Measurements from ENCODE around the gene ADCY3.

The ADCY3 gene

DNA sequence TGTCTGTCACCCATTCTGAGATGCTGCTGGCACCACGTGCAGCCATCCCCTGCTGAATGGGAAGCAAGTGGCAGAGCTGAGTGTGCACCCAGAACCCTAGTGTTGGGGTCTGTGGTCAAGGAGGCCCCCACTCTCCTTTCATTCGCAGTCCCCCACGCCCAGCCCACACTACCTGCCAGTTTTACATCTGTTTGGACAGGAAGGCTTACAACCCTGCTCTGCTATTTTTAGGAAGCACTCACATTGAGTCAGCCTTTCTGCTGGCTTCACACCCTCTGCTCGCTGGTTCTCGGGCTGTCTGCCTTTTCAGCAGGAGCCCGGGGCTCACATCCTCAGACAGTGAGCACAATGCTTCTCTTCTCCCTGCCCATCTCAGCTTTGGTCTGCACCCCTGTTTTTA lies 10.7 kb upstream of the ADCY3 start:
- H3K4me3 ChIP-seq (ENCODE audit: low read depth, low read length) = no peak overlapping the region
- no peak for DNase-seq
- H3K9me3 ChIP-seq = no peaks in the 10 kb centered on the region
- no peaks in the 10 kb centered on the region for H3K4me1 ChIP-seq
- TF ChIP-seq CTCF (IDR thresholded peaks at IDR 0.05; ENCODE audit: low read depth, low read length) = no peak
- no peaks in the 10 kb centered on the region for H3K36me3 ChIP-seq
- no peaks in the 10 kb centered on the region for H3K27me3 ChIP-seq

DNA sequence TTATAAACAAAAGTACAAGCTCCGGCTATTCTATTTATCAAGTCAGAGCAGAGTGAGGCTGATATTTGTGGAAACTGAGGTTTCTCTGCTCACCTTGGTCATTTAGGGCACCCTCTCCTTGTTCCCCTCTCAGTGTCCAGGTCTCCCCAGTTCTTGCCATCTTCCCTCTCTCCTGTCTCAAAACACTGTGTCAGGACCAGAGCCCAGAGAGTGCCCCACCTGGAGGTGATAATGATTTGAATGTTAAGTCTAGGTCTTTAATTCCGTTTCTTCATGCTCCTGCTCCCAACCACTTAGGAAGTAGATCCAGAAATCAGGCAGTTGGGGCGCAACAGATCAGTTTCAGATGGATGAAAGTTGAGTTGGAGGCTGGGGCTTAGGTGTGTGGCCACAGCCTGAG lies 9.2 kb upstream of the ADCY3 start:
- Histone ChIP-seq H3K9me3 (no peaks in the 10 kb centered on the region), H3K4me3 (ENCODE audit: low read depth, low read length) (no peak overlapping the region), H3K36me3 (no peaks in the 10 kb centered on the region), H3K4me1 (no peaks in the 10 kb centered on the region), H3K27me3 (no peaks in the 10 kb centered on the region)
- no peak for DNase-seq
- no peak for TF ChIP-seq CTCF (IDR thresholded peaks at IDR 0.05; ENCODE audit: low read depth, low read length)

DNA sequence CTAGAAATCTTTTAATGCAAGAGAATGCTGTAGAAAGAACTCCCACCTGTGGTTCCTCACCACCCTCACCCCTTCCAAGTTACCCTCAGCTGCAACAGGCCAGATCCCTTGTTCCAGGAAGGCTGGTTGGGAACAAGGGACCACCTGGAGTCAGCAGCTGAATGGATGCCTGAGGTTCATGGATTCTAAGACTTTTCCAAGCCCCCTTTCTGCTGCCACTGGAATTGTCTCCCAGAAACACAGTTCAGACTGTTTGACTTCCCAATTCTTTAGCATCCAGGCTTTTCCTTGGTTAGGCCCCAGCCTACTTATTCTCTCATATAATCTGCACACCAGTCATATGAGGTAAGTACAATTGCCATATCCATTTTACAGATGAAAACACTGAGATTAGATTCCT lies 8.0 kb upstream of the ADCY3 start:
- TF ChIP-seq CTCF (IDR thresholded peaks at IDR 0.05; ENCODE audit: low read depth, low read length) = no peak
- DNase-seq = no peak

DNA sequence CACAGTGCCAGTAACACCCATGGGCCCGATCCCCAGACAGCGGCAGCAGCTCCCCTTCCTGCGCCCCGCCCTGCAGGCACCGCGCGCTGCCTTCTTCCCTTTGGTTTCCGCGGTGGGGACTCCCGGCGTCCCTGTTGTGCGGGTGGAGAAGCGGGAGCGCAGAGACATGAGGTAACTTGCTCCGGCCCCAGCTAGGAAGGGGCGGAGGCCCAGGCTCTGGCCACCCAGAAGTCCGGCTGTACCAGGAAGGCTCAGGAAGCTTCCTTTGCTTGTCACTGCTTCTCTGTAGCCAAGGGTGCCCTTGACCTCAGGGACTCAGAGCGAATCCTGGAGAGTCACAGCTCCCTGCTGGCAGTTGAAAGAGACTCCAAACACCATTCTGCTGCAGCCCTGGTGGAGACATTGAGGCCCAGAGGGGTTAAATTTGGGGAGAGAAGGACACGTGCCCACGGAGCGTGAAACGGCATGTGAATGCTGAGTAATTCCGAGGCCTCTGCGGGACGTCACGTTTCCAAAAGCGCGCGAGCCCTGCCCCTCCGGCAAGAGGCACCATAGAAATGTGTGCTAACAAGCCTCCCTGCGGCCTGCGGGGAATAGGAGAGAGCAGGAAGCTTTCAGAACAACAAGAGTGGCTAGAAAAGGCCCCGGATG lies 6.7 kb upstream of the ADCY3 start:
- Histone ChIP-seq H3K4me3 (ENCODE audit: low read depth, low read length) (no peak overlapping the region), H3K9me3 (no peaks in the 10 kb centered on the region), H3K36me3 (no peaks in the 10 kb centered on the region), H3K27me3 (no peaks in the 10 kb centered on the region), H3K4me1 (no peaks in the 10 kb centered on the region)
- DNase-seq = no peak
- TF ChIP-seq CTCF (IDR thresholded peaks at IDR 0.05; ENCODE audit: low read depth, low read length) = no peak

More for the DNA sequence above, 8.0 kb upstream of the ADCY3 start:
- Histone ChIP-seq H3K4me3 (ENCODE audit: low read depth, low read length) (no peak overlapping the region), H3K36me3 (no peaks in the 10 kb centered on the region), H3K4me1 (no peaks in the 10 kb centered on the region), H3K9me3 (no peaks in the 10 kb centered on the region), H3K27me3 (no peaks in the 10 kb centered on the region)

DNA sequence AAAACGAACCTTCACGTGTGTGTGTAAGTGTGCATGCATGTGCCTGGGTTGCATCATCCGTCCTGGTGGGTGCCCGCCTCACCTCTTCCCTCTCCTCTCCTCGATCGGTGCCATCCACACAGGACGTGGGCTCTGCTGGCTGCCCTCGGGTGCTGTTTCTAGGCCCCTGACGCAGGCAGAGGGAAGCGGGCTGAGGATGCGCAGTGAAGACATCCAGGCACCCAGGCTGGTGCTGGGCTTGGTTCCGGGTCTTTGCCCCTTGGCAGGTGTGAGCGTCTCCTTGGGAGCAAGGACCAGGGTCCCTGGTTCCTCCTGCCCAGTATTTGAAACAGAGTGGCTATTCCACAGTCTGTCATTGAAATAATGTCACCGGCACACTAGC lies 6.2 kb upstream of the ADCY3 start:
- no peak for TF ChIP-seq CTCF (IDR thresholded peaks at IDR 0.05; ENCODE audit: low read depth, low read length)
- Histone ChIP-seq H3K9me3 (no peaks in the 10 kb centered on the region), H3K4me1 (no peaks in the 10 kb centered on the region), H3K27me3 (no peaks in the 10 kb centered on the region), H3K4me3 (ENCODE audit: low read depth, low read length) (no peak overlapping the region), H3K36me3 (no peaks in the 10 kb centered on the region)
- DNase-seq = no peak

DNA sequence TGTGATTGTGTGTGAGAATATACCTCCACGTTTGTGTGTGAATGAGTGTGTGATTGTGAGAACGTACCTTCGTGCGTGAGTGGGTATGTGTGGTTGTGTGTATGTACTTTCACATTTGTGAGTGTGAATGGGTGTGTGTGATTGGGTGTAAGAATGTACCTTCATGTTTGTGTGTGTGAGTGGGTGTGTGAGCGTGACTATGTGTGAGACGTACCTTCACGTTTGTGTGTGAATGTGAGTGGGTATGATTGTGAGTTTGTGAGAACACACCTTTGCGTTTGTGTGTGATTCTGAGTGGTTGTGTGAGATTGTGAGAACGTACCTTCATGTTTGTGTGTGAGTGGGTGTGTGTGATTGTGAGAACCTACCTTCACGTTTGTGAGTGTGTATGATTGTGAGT lies 5.8 kb upstream of the ADCY3 start:
- no peak for TF ChIP-seq CTCF (IDR thresholded peaks at IDR 0.05; ENCODE audit: low read depth, low read length)
- no peaks in the 10 kb centered on the region for H3K4me1 ChIP-seq
- no peak overlapping the region for H3K4me3 ChIP-seq (ENCODE audit: low read depth, low read length)
- DNase-seq = no peak
- no peaks in the 10 kb centered on the region for H3K36me3 ChIP-seq
- H3K27me3 ChIP-seq = no peaks in the 10 kb centered on the region
- H3K9me3 ChIP-seq = no peaks in the 10 kb centered on the region

Data from BE2C (cell line).